GM23248 (cell line): ENCODE data around the gene FYTTD1.

Experiments used
- EZH2 ChIP-seq: fragments of 200-600 bp; sonication (generic); IDR thresholded peaks from 2 replicates; pipeline ENCODE4 v1.6.1; 2018; ENCODE audit warnings: antibody characterized with exemption, mild to moderate bottlenecking; ENCODE audit not compliant: insufficient read depth, poor library complexity, severe bottlenecking
- EZH2phosphoT487 ChIP-seq: fragments of 200-600 bp; sonication (generic); IDR thresholded peaks from 2 replicates; pipeline ENCODE4 v1.6.1; 2018; ENCODE audit warnings: antibody characterized with exemption, moderate library complexity, mild to moderate bottlenecking, low read depth; ENCODE audit not compliant: insufficient read depth

- TF ChIP-seq EZH2 (no peak), EZH2phosphoT487 (no peak)
These were observed 41.6 kb downstream of the FYTTD1 start, which contains the start of gene LRCH3 for GRCh38 chr3:197791113-197791891.
